HepG2 (cell line): ENCODE measurements around the gene TTC23L. TPM values are rescaled to one million over a fixed set of nuclear protein-coding genes. Genes with fewer than 3 reads are reported as not detected.

Experiments used
- KAT8 ChIP-seq: IDR thresholded peaks from 2 replicates; pipeline ENCODE4 v1.6.1; 2016; ENCODE audit warnings: missing genetic modification reagents, missing compliant biosample characterization
- NFYB ChIP-seq: sonication (generic); formaldehyde crosslinking; IDR thresholded peaks from 2 replicates; pipeline ENCODE4 v1.4.0; 2020; ENCODE audit warnings: missing genetic modification reagents
- POLR2AphosphoS5 ChIP-seq: IDR thresholded peaks from 2 replicates; pipeline ENCODE4 v1.6.1; 2012; ENCODE audit warnings: low read depth, low read length
- SMARCE1 ChIP-seq: fragments of 450-650 bp; IDR thresholded peaks from 2 replicates; pipeline ENCODE4 v1.6.1; 2017; ENCODE audit warnings: borderline replicate concordance
- TBX3 ChIP-seq: fragments of 450-650 bp; IDR thresholded peaks from 2 replicates; pipeline ENCODE4 v1.6.1; 2017; ENCODE audit warnings: antibody characterized with exemption, mild to moderate bottlenecking, inconsistent platforms, borderline replicate concordance
- YEATS4 ChIP-seq: sonication (generic); formaldehyde crosslinking; IDR thresholded peaks from 2 replicates; pipeline ENCODE4 v1.4.0; 2020; ENCODE audit warnings: missing genetic modification reagents, borderline replicate concordance
- ZC3H4 ChIP-seq: sonication (generic); formaldehyde crosslinking; IDR thresholded peaks from 2 replicates; pipeline ENCODE4 v1.4.0; 2020; ENCODE audit warnings: missing genetic modification reagents, borderline replicate concordance
- ZFP91 ChIP-seq: sonication (generic); formaldehyde crosslinking; IDR thresholded peaks from 2 replicates; pipeline ENCODE4 v1.9.0; 2022; ENCODE audit warnings: missing genetic modification reagents, mild to moderate bottlenecking, borderline replicate concordance
- ZNF24 ChIP-seq: fragments of 450-650 bp; IDR thresholded peaks from 2 replicates; pipeline ENCODE4 v1.6.1; 2017; ENCODE audit warnings: antibody characterized with exemption, mild to moderate bottlenecking
- ZNF547 ChIP-seq: sonication (generic); formaldehyde crosslinking; IDR thresholded peaks from 2 replicates; pipeline ENCODE4 v1.5.1; 2020; ENCODE audit warnings: mild to moderate bottlenecking, missing genetic modification reagents
- polyA plus RNA-seq, 8 experiments: library from polyadenylated mRNA; depleted of rRNA in 3 of 8; stranded (reverse) in 7 of 8; unstranded in 1 of 8; fragments of >200 nt; fragmentation: Illumina TruSeq in 4 of 8; extraction: Trizol in 4 of 8; gene quantifications; 2 replicates each; pipeline versions ENCODE4 v1.2.1 to v1.2.3, GENCODE V29; 2011 to 2016; ENCODE audit warnings: low read depth in 4 of 8, missing spikeins in 1 of 8, mixed read lengths in 1 of 8; ENCODE audit not compliant: insufficient read depth in 1 of 8
- total RNA-seq, 5 experiments: library from RNA; depleted of rRNA; stranded (reverse); fragments of >200 nt; fragmentation: Illumina TruSeq; extraction: Trizol; gene quantifications; 2 replicates each; pipeline ENCODE4 v1.2.3, GENCODE V29; 2016; ENCODE audit warnings: low read depth in 1 of 5
- TF ChIP-seq, protein P1 (sequence below): fragments of 450-650 bp; IDR thresholded peaks from 2 replicates; pipeline ENCODE4 v1.6.1; 2017
- TF ChIP-seq, protein P2 (sequence below): sonication (generic); formaldehyde crosslinking; IDR thresholded peaks from 2 replicates; pipeline ENCODE4 v1.8.1; 2023; ENCODE audit warnings: missing genetic modification reagents, mild to moderate bottlenecking, borderline replicate concordance
- TF ChIP-seq, protein P3 (sequence below): sonication (generic); formaldehyde crosslinking; IDR thresholded peaks from 2 replicates; pipeline ENCODE4 v1.5.0; 2020; ENCODE audit warnings: missing genetic modification reagents, mild to moderate bottlenecking, borderline replicate concordance
- TF ChIP-seq, protein P4 (sequence below): sonication (generic); formaldehyde crosslinking; IDR thresholded peaks from 2 replicates; pipeline ENCODE4 v1.5.1; 2020; ENCODE audit warnings: missing genetic modification reagents, mild to moderate bottlenecking, borderline replicate concordance
- TF ChIP-seq, protein P5 (sequence below): sonication (generic); formaldehyde crosslinking; IDR thresholded peaks from 2 replicates; pipeline ENCODE4 v1.5.0; 2020; ENCODE audit warnings: mild to moderate bottlenecking, missing genetic modification reagents
- TF ChIP-seq, protein P6 (sequence below): sonication (generic); formaldehyde crosslinking; IDR thresholded peaks from 2 replicates; pipeline ENCODE4 v1.5.0; 2020; ENCODE audit warnings: mild to moderate bottlenecking, missing genetic modification reagents, moderate library complexity
- TF ChIP-seq, protein P7 (sequence below): IDR thresholded peaks from 2 replicates; pipeline ENCODE4 v1.6.1; 2016

The TTC23L gene
- total and polyA plus RNA-seq, 2 of the 13 experiments (the other 11 are each of a cell fraction or from before 2014, with no cell fraction given) = 0.37 to 1.4 TPM

DNA sequence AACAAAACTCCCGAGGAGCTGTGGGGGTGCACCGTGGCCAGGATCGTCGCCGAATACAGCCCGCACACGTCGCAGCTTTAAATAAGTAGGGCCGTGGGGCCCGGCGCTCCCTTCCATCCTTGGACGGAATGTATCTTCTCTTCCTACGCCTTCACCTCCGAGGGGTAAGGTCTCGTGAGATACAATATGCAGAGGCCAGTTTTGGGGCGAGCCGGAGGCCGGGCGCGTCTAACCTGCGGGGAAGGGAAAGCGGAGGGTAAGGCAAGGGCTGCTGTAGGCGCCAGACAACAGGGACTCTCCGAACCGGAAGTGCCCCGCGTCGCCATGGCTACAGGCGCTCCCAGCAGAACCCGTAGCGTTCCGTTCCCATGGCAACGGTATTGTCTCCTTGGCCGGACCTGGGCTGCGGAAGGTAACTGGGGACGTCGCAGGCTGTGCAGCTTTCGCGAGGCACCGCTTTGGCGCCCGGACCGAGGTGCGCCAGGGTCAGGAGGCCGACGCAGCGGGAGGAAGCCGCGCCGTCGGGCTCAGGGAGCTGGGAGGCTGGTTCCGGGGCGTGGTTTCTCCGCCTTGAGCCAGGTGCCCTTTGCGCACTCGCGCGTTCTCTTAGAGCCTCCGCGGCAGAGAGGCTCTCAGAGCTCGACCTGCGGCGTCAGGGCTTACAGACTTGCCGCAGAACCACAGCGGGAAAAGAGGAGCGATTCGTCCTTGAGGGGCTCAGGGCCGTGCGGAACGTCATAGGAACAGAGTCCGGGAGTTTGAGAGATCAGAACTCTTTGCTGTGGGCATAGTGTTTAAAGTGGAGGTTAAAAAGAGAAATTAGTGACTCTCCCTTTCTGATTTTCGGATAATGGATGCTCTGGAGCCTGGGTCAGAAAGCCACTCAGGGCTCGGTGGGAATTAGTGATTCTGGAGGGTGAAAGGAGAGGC is at the start of gene TTC23L (continued):
- TF ChIP-seq ZFP91 (CRISPR knock-in tag) (peak; percentile 91; the same call in 1 of the 2 replicates), YEATS4 (peak; percentile 94), ZNF547 (no peak), SMARCE1 (no peak), TBX3 (no peak), KAT8 (CRISPR knock-in tag) (peak; percentile 90), POLR2AphosphoS5 (peak; percentile 95), ZC3H4 (CRISPR knock-in tag) (no peak), NFYB (peak; percentile 40; the same call in 1 of the 2 replicates), ZNF24 (no peak)
- TF ChIP-seq, protein P1, sequence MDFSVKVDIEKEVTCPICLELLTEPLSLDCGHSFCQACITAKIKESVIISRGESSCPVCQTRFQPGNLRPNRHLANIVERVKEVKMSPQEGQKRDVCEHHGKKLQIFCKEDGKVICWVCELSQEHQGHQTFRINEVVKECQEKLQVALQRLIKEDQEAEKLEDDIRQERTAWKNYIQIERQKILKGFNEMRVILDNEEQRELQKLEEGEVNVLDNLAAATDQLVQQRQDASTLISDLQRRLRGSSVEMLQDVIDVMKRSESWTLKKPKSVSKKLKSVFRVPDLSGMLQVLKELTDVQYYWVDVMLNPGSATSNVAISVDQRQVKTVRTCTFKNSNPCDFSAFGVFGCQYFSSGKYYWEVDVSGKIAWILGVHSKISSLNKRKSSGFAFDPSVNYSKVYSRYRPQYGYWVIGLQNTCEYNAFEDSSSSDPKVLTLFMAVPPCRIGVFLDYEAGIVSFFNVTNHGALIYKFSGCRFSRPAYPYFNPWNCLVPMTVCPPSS = no peak
- TF ChIP-seq, protein P2, sequence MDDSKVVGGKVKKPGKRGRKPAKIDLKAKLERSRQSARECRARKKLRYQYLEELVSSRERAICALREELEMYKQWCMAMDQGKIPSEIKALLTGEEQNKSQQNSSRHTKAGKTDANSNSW = 0 out of 2 replicates have a peak, but pooled peaks have one; percentile 13
- TF ChIP-seq, protein P3, sequence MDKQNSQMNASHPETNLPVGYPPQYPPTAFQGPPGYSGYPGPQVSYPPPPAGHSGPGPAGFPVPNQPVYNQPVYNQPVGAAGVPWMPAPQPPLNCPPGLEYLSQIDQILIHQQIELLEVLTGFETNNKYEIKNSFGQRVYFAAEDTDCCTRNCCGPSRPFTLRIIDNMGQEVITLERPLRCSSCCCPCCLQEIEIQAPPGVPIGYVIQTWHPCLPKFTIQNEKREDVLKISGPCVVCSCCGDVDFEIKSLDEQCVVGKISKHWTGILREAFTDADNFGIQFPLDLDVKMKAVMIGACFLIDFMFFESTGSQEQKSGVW = no peak
- TF ChIP-seq, protein P4, sequence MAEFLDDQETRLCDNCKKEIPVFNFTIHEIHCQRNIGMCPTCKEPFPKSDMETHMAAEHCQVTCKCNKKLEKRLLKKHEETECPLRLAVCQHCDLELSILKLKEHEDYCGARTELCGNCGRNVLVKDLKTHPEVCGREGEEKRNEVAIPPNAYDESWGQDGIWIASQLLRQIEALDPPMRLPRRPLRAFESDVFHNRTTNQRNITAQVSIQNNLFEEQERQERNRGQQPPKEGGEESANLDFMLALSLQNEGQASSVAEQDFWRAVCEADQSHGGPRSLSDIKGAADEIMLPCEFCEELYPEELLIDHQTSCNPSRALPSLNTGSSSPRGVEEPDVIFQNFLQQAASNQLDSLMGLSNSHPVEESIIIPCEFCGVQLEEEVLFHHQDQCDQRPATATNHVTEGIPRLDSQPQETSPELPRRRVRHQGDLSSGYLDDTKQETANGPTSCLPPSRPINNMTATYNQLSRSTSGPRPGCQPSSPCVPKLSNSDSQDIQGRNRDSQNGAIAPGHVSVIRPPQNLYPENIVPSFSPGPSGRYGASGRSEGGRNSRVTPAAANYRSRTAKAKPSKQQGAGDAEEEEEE (CRISPR knock-in tag) = no peak
- TF ChIP-seq, protein P5, sequence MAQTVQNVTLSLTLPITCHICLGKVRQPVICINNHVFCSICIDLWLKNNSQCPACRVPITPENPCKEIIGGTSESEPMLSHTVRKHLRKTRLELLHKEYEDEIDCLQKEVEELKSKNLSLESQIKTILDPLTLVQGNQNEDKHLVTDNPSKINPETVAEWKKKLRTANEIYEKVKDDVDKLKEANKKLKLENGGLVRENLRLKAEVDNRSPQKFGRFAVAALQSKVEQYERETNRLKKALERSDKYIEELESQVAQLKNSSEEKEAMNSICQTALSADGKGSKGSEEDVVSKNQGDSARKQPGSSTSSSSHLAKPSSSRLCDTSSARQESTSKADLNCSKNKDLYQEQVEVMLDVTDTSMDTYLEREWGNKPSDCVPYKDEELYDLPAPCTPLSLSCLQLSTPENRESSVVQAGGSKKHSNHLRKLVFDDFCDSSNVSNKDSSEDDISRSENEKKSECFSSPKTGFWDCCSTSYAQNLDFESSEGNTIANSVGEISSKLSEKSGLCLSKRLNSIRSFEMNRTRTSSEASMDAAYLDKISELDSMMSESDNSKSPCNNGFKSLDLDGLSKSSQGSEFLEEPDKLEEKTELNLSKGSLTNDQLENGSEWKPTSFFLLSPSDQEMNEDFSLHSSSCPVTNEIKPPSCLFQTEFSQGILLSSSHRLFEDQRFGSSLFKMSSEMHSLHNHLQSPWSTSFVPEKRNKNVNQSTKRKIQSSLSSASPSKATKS (CRISPR knock-in tag) = no peak
- TF ChIP-seq, protein P6, sequence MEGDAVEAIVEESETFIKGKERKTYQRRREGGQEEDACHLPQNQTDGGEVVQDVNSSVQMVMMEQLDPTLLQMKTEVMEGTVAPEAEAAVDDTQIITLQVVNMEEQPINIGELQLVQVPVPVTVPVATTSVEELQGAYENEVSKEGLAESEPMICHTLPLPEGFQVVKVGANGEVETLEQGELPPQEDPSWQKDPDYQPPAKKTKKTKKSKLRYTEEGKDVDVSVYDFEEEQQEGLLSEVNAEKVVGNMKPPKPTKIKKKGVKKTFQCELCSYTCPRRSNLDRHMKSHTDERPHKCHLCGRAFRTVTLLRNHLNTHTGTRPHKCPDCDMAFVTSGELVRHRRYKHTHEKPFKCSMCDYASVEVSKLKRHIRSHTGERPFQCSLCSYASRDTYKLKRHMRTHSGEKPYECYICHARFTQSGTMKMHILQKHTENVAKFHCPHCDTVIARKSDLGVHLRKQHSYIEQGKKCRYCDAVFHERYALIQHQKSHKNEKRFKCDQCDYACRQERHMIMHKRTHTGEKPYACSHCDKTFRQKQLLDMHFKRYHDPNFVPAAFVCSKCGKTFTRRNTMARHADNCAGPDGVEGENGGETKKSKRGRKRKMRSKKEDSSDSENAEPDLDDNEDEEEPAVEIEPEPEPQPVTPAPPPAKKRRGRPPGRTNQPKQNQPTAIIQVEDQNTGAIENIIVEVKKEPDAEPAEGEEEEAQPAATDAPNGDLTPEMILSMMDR = peak; percentile 41
- TF ChIP-seq, protein P7, sequence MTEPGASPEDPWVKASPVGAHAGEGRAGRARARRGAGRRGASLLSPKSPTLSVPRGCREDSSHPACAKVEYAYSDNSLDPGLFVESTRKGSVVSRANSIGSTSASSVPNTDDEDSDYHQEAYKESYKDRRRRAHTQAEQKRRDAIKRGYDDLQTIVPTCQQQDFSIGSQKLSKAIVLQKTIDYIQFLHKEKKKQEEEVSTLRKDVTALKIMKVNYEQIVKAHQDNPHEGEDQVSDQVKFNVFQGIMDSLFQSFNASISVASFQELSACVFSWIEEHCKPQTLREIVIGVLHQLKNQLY = peak; percentile 23; the same call in 1 of the 2 replicates
